ENCODE measurements around the gene CSNK2A2.

CSNK2A2 gene

DNA sequence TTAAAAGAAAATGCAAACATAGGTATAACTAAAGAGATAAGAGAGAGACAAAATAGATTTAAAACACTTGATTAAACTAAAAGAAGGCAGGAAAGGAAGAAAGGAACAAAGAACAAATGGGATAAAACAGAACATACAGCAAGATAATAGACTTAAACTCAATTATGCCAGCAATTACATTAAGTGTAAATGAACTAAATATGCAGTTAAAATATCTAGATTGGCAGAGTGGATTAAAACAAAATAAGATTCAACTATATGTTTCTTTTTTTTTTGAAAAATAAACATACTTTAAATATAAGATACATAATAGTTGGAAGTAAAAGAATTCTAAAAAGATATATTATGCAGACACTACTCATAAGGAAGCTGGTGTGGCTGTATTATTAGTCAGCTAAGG, 59.1 kb downstream of the CSNK2A2 start:
- no peak for DNase-seq (ENCODE audit: low read depth in 2 of 2)

DNA sequence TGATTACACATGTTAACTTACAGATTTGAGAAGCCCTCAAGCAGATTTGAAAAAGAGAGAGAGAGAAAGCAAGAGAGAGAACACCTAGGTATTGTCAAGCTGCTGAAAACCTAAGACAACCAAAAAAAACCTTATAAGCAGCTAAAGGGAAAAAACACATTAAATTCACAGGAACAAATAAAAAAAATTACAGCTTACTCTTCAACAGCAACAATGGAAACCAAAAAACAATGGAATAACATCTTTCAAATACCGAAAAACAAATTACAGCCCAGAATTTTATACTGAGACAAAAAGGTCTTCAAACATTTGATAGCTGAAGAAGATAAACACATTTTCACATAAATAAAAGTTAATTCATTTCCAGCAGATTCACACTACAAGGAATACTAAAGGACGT, 60.3 kb downstream of the CSNK2A2 start:
- DNase-seq (ENCODE audit: low read depth in 2 of 2), result no peak

DNA sequence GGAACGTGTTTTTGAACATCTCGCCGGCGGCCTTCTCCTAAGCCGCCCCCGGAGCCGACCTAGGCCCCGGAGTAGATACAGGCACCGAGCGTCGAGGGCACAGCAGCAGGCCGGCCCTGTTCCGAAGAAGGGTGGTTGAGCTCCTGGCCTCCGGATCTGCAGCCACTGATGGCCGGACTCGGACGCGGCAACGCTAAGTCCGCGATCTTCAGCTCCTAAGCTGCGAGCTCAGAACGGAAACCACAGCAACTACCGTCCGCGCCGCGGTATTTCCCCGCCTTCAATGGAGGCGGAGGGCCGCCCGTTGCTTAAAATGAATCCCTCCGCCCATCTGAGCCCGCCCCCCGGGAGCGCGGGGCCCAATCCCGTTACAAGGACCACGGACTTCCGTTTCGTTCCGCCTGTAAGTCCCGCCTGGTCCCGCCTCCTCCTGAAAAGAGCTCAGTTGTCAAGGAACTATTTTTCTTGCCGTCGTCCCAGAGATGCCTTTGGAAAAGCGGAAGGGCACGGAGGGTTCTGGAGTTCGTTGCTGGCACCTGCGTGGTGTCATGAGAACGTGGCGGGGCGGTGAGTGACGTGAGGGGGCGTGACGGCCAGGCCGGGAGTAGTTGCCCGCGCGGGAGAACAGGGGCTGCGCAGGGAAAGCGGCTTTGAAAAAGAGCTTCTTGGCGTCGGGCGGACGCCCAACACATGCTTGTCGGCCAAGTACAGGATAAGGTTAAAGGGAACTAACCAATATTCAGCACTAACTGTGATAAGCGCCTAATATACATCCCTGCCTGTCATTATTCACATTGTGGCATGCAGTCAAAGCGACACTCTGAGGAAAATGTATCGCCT, 68.6 kb downstream of the CSNK2A2 start, which contains the start of gene CFAP20:
TSS of gene CFAP20 (minus strand) at position 285 of the 840 bp plus-strand sequence. CDS start at position 19, 266 bp downstream.
- peak; percentile 100 for DNase-seq (ENCODE audit: low read depth in 2 of 2)

DNA sequence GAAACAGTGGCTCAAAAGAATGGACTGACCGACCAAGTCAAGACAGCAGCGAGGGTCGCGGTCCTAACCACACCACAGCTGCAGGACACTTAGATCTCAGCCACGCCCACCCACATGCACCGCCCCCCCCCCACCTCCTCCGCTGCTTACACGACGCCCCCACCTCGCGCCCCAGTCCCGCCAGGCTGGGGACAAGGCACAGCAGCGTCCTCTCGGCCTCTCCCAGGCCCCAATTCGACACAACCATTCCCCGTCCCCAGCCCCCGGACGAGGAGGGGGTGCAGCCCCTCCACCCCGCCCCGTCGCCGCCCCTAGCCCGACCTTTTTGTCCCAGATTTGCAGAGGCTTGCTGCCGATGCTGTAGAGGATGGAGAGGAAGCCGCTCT, 69.2 kb downstream of the CSNK2A2 start:
- no peak for DNase-seq (ENCODE audit: low read depth in 2 of 2)

DNA sequence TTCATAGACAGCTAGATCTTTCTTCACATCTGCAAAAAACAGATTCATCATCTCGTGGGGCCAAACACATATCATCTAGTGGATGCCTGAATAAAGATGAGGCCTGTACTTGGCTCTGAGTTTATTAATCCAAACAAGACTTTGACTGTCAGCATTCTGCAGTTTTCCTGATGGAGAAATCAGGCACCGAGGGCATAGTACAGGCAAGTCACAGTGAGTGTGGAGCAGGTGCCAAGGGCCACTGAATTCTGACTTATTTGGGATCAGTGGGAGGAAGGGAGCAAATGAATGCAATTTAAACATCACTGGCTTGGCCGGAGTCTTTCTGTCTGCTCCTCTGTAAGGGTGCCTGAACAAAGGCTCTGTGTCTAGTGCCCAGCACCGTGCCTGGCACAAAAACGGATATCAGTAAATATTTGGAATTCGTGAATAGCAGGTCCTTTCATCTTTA, 69.7 kb downstream of the CSNK2A2 start:
- DNase-seq (ENCODE audit: low read depth in 2 of 2), result no peak

DNA sequence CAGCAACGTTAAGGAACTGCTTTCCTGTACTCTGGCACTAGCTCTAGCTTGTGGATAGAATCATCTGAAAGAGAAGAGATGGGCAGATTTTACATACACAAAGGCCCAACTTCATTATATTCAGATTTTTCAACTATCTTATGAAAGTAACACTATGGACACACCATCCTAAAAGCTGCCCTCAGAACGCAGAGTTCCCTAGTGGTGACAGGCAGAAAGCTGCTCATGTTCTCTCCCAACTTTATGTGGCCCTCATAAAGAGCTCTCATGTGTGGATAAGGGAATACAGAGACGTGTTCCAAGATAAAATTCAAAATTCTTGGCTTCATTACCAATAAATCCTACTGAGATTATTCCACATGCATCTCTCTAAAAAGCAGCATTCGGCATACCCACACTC, 70.3 kb downstream of the CSNK2A2 start:
- DNase-seq (ENCODE audit: low read depth in 2 of 2), result no peak

DNA sequence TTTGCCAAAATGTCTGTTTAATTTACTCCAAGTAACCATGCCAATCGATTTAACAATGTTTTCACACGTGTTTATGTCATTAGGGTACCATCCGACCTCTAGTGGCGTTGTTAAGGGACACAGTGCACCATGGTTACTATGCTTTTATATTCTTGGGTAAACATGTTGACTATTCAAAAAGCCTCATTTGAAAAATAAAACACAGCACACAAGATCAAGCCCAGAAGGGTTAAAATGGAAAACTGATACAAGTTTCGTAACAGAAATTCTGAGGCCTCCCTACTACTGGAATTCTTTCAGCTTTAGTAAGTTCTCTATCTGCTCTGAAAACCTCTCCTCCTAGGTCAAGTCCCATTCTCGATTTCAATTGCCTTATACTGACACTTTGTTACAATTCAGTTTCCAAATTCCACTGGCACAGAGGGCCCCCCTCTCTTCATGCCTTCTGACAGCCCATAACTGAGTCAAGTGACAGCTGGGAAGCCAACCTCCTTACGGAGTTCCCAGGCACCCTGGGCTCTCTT, 70.8 kb downstream of the CSNK2A2 start:
- no peak for DNase-seq (ENCODE audit: low read depth in 2 of 2)

DNA sequence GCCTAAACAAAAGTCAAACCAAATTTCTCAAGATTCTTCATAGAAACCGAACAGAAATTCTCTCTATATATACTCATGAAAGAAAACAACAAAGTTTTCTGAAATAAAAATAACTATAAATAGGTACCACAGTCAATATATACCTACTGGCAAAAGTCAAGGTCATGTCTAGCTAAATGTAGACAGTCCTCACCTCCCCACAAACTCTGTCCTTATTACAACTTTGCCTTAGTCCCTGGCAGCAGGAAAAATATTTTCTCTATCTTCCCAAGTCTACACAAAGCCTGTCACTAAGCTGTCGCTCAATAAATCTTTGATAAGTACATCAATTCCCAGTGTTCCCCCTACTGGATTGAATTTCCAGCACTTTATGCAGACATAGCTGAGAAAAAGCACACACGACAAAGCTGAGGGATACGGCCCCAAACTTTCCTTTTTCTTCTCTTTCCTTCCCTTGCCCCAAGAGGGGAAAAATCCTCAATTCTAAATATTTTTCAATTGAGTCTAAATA, 71.4 kb downstream of the CSNK2A2 start:
- DNase-seq (ENCODE audit: low read depth in 2 of 2), result no peak

DNA sequence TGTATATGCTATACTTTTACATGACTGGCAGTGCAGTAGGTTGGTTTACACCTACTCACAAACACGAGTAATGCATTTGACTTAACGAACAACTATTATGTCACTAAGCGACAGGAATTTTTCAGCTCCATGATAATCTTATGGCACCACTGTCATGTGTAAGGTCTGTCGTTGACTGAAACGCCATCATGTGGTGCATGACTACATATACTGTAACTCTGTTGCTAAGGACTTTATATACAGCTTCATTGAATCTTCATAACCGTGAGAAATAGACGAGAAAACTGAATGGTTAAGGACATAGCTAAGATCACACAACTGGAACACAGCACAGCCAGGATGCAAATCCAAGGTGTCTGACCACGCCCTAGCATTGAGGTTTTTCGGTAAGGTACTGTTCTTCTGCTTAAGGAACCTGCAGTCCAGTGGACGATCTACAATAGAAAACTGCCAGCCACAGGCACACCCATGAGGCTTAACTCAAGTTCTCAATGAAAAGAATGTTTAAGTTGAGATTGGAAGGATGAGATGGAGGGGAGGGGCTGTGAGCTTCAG, 72.0 kb downstream of the CSNK2A2 start:
- no peak for DNase-seq (ENCODE audit: low read depth in 2 of 2)

DNA sequence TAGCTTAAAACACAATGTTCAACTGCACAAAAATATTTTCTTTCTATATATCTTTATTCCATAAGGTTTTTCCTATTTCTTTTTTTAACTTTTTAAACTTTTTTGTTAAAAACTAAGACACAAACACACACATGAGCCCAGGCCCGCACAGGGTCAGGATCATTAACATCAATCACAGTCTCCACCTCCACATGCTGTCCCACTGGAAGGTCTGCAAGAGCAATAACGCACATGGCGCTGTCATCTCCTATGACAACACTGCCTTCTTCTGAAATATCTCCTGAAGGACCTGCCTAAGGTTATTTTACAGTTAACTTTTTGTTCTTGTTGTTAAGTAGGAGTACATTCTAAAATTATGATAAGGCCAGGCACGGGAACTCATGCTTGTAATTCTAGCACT, 72.9 kb downstream of the CSNK2A2 start:
- DNase-seq (ENCODE audit: low read depth in 2 of 2), result no peak

DNA sequence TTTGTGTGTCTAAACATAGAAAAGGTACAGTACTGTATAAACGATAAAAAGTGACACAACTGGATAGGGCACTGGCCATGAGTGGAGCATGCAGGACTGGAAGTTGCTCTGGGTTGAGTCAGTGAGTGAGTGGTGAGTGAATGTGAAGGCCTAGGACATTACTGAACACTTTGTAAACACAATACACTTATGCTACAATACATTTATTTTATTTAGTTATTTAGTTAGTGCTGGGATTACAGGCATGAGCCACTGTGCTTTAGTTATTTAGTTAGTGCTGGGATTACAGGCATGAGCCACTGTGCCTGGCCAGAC, 73.3 kb downstream of the CSNK2A2 start:
- DNase-seq (ENCODE audit: low read depth in 2 of 2), result no peak

DNA sequence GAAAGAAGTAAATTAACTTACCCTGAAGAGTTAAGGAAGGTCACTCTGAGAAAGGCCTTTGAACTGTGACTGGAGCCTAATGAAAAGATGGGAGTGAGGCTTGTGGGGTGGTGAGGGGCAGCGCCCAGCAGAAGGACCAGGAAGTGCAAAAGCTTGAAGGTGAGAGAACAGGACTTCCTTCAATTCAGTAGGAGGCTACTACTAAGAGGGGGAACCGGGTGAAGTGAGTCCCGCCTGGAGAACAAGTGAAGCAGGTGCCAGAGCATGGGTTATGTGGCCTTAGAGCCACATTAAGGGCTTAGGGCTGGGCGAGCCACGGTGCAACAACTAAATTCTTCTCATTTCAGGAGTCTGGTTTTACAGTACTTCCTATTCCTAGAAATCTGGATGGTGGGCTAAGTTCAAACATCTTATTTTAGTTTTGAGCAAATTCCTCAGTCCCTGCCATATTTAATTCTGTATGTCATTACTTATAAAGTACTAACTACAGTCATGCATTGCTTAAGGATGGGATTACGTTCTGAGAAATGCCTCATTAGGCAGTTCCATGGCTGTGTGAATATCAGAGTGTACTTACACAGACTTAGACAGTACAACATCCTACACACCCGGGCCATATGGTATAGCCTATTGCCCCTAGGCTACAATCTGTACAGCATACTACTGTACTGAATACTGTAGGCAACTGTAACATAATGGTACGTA, 73.9 kb downstream of the CSNK2A2 start:
- DNase-seq (ENCODE audit: low read depth in 2 of 2), result no peak

DNA sequence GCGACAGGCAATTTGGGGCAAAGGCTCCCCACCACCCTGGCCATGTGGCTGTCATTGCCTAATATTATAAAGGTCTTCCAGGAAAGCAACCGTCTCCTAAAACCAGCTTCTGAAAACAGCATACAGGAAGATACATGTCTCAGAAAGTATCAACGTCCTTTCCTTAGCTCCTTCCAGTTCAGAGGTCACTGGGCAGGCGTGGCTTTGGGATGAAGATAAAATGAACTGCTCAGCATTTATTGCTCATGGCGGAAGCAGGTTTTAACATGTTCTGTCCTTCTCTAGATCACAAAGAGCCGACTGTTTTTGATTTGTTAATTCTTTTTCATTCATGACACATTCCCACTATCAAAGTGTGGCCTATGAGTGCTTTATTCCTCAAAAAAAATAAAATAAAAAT, 76.8 kb downstream of the CSNK2A2 start:
- no peak for DNase-seq (ENCODE audit: low read depth in 2 of 2)

DNA sequence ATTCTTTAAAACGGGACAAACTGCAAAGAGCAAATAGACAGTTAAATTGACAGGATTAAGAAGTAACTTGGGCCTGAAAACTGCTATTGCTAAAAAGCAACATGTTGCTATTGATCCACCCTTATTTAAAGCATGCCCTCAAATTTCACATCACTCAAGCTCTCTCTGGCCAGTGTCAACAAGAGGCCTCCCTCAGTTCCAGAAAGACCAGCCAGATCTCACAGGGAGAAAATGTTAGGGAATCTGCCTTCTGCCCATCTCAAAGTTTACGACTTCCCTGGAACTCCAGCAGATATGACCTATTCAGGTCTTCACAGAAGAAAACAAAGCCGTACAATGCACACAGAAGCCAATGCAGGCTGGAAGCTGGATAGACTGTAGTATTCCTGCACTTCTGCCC, 77.7 kb downstream of the CSNK2A2 start:
- DNase-seq (ENCODE audit: low read depth in 2 of 2), result no peak

DNA sequence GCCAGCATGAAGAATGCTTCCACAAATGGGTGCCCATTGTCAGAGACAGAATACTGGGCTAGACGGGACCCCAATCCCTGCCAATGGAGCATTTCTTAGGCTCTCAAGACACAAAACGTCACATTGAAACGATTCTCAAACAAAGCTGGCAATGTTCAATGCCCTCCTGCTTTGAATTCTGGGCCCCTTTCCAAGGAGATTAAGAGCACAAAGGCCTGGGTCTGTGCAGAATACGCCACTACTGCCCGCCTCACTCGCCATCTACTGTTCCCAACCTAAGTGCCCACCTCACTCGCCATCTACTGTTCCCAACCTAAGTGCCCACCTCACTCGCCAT, 78.4 kb downstream of the CSNK2A2 start:
- DNase-seq (ENCODE audit: low read depth in 2 of 2), result no peak

DNA sequence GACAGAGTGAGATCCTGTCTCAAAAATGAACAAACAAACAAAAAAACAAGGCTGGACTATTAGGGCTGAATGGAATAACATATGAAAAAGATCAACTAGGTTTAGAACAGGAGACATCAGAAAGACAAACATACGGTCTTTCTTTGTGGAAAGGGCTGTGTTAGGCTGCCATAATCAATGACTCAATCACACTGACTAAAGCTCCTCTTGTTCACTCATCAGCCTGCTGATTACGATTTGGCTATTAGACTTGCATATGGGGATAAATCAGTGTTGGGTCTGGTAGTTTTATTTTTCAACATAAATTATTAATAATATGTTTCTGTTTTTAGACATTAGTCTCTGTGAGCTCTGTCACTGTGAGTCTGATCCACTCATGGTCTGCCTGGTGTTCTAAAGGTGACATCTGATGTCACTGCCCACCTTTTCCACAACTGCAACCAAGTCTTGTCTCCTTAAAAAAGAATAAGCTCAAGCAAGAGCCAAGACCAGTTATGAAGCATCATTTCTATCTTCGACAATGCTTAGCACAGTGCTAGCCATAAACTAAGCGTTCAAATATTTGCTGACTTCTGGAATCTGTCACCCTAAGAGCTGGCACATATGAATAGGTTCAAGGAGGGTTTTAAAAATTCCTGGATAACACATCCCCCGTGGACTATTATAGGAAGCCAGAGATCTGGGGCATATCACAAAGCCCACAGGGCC, 79.0 kb downstream of the CSNK2A2 start:
- DNase-seq (ENCODE audit: low read depth in 2 of 2), result no peak

DNA sequence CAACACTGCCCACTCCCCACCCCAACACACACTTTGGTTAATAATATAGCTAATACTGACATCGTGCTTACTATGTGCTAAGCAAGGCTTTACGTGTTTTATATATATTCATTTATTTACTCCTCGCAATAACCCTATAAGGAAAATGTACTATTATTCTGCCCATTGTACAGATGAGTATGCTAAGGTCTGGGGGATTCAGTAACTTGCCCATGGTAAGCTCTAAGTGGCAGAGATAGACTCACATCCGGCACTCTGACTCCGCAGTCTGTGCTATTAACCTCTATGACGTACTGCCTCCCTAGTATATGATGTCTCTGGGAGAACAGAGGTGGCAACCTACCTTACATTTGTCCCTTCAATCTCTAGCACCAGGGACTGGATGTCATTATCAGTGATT, 81.4 kb downstream of the CSNK2A2 start:
- DNase-seq (ENCODE audit: low read depth in 2 of 2), result no peak

DNA sequence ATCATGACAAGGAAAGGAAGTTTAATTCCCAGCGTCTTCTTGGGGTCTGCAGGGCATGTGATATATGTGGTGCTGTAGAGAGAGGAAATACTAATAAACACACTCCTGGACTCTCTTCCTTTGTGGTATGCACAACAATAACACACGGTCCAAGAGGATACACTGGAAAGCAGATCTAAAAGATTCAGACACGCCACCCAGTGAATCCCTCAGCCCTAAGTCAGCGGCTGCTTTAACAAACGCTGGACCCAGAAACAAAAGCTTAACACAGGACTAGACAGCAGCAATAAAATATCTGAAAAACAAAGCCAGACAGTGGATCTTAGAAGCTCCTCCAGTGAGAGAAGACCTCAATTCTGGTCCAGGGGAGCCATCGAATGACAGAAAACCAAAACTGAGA, 81.8 kb downstream of the CSNK2A2 start:
- no peak for DNase-seq (ENCODE audit: low read depth in 2 of 2)

DNA sequence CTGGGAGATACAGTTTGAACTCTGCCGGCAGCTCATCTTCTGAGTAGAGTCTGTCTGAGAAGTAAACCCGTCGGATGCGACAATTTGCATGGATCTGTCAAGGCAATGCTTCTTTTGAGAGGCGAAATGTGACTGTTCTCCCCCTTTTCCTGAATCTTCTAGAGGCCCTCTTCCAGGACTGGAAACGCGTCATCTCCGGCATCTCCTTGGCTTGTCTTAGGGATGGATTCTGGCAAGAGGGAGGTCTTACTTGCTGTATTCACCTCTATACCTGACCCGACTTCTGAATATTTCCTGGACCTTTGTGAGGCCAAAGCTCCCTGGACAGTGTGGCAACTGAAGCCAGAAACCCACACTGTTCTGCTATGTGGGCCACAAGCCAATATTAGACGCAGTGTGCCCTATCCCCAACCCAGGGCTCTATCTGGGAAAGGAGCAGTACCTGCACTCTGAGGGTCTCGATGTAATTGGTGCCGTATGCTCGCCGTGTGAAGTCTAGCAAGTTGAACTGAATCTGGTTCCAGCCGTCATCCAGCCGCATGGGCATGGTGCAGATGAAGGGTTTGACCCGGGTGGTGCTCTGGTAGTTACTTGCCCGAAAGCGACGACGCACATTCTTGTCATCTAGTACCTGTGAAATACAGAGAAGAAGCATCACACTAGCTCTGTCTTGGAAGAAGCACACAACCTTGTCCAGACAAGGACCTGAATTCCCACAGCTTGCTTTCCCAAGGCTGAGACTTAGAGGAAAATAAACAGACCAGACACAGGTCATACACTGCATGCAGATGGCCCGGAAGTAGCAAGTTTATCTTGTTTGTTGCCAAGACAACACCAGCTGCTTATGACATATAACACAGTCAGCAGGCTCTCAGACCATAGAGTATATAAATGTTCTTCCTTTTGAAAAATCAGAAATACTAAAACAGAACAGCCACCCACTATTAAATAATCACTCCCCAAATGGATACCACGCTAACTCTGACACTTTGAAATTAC, 82.8 kb downstream of the CSNK2A2 start:
- DNase-seq (ENCODE audit: low read depth in 2 of 2), result no peak

DNA sequence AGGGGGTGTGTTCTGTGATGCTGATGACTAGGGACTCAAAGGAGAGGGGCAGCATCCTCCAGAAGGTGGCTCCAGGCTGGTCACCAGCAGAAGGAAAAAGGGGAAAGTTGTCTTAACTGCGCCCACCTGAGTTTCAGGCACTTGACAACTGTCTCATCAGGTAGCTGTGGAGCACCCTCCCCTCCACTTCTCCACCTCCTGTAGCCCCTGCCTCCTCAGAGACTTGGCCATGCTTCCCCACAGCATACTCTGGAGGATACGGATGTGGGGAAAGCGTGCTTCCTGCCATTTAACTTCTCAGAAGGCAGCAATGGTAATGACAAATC, 86.6 kb downstream of the CSNK2A2 start:
- no peak for DNase-seq (ENCODE audit: low read depth in 2 of 2)

Data from fibroblast of skin of left biceps (primary cell).